Measurements from ENCODE around the gene KDM3A.

DNA sequence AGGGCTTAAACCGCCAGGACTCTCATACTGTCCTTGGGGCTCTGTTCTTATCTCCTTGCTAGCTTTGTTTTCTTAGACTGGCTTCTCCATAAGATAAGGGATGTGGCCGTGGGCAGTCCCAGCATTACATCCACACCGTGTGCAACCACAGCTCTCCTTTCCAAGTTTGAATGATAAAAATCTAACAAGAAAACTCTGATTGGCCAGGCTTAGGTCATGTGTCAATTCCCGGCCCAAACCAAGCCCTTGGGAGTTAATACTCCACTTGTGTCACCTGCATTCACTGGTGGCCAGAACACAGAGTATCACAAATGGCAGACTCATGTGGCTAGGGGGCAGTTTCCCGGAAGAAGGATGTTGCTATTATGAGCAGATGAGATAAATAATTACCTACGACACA lies 43.2 kb upstream of the KDM3A start:
- TF ChIP-seq EP300 (IDR thresholded peaks at IDR 0.05) (no peak), POLR2A (IDR thresholded peaks at IDR 0.05; ENCODE audit: low read depth) (no peak), POLR2AphosphoS5 (IDR thresholded peaks at IDR 0.05) (no peak)
- TF ChIP-seq, protein P1, sequence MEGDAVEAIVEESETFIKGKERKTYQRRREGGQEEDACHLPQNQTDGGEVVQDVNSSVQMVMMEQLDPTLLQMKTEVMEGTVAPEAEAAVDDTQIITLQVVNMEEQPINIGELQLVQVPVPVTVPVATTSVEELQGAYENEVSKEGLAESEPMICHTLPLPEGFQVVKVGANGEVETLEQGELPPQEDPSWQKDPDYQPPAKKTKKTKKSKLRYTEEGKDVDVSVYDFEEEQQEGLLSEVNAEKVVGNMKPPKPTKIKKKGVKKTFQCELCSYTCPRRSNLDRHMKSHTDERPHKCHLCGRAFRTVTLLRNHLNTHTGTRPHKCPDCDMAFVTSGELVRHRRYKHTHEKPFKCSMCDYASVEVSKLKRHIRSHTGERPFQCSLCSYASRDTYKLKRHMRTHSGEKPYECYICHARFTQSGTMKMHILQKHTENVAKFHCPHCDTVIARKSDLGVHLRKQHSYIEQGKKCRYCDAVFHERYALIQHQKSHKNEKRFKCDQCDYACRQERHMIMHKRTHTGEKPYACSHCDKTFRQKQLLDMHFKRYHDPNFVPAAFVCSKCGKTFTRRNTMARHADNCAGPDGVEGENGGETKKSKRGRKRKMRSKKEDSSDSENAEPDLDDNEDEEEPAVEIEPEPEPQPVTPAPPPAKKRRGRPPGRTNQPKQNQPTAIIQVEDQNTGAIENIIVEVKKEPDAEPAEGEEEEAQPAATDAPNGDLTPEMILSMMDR (IDR thresholded peaks at IDR 0.05): no peak
